Hypothalamus (tissue), 51 donors: ENCODE data around the gene CCBE1.
A peak's percentile ranks its signal among the peaks of the same experiment; 100 is the strongest.
"Not testable (repeated sequence)": the region's sequence is repeated elsewhere in the genome, so short reads cannot be mapped to it uniquely, and the experiment has no call there.

Experiments used
- DNase-seq, 51 donors: peaks; one replicate each; lab custom pipeline; 2025; lab: John Stamatoyannopoulos, UW

Gene CCBE1

DNA sequence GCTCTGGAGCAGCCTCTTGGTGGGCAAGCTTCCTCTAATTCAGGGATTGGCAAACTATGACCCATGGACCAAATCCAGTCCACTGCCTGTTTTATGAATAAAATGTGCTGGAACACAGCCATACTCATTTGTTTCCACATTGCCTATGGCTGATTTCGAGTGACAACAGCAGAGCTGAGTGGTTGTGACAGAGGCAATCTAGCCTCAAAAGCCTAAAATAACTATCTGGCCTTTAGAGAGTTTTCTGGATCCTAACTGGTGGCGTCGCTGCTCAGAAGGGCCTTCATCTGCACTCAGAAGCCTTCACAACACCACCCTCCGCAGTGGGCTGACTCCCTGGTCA, 147.1 kb downstream of the CCBE1 start:
- DNase-seq = no peak

DNA sequence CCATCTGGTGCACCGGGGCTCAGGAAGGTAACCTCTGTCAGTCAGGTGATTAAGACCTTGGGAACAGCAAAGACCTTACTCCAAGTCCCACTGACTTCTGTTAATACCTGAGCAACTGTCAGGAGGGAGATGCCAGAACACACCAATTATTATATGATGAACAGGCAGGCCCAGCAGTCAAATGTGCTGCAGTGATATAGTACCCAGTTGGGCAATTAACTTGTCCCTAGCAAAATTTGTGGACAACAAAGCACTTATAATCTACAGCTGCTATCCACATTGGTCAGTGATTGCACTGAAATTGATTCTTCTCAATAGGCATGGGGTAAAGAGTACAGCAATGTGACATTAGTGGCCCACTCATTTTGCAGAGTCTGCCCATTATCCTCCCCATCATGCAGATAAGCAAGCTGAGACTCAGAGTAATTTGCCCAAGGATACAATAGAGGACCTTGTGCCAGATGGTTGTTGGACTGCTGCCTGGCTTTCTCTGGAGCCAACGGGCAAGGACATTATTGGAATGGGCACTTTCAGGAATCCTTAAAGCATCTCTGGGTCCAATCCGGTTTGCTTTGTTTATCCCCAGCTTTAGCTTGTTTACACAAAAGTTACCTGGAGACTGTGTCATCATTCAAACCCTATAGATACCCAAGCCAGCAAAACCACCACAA, 147.6 kb downstream of the CCBE1 start:
- DNase-seq = peak in 11 of 51 donors; percentile 2 to 44 (median 23)

DNA sequence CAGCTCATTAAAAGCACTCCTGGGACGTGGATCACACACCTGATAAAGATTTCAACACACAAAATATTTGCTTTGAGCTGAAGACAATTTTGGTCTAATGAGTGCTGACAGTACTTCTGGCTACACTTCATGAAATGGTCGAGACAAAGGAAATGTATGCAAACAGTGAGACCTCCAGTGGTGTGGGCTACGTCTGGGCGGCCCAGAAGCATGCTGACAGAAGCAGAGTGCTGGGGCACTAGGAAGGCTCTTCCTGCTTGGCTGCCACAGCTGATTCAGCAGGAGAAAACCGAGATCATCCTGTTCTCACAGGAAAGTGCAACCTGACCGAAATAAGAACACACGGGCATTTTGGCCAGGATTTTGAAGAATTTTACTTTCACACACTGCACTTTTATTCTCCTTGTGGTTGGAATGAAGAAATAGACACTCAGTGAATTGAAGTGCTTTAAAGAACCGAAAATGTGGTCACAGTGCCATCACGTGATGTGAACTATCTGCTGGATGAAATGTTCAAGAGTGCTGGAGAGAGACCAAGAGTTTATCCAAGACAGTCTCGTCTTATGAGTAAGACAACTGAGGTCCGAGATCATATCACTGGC, 149.5 kb downstream of the CCBE1 start:
- DNase-seq = no peak

DNA sequence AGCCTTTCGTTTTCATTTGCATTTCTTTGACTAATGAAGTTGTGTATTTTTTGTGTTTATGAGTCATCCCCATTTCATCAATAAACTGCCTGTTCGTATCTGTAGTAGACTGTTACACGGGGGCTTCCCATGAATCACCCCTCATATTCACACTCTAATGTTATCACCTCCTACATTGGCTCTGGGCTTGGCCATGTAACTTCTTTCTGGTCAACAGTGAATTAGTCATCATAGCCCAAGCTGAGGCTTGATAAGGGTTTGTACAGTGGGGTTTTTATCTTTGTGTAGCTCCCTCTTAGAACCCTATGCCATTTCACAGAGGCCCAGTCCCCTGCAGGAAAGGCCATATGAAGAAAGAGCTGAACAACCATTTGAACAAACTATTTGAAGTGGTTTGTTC, 151.0 kb downstream of the CCBE1 start:
- DNase-seq = no peak

DNA sequence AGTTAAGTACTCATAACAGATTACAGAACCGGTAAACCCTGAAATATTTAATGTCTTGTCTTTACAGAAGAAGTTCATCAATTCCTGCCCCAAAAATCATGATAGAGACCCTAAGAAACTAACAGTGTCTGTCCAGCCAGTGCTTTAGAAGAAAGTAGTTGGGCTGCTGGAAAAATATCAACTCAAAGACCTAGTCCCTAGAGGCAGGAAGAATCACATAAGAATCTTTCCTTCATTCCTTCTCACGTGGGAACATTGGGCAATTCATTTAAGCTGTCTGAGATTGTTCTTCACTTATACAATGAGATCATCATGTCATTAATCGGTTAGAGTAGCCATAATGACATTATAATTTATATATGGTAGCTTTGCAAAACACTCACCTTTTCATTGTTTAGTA, 156.4 kb downstream of the CCBE1 start:
- no peak for DNase-seq

DNA sequence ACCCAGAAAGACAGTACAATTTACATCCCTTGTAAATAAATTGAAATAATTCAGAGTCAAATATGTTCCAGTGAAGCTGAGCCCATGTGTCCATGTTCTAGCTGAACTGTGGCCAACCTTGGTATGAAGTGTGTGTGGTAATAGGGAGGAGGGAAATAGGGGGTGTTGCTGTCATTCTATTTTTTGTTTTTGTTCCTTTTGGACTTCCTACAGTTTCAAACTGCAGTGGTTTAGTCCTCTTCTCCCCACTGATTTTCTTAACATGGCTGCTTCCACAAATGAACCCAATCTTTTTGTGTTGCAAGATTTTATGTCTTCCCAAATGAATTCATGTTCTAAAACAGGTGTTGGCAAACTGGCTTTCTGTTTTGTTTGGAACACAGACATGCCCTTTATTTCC, 156.9 kb downstream of the CCBE1 start:
- no peak for DNase-seq

DNA sequence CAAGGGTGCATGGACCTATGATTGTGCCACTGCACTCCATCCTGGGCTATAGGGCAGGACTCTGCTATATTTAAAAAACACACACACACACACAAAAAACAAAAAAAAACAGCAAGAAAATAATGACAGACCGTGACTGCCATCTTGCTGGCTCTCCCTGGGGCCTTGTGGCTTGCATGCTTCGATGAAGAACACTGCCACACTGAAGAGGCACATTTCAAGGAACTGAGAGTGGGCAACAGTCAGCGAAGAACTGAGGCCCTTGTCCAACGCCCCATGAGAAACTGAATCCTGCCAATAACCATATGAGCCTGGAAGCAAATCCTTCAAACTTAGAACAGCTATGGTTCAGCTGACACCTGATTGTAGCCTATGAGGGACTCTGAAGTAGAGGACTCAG, 158.1 kb downstream of the CCBE1 start:
- DNase-seq = no peak

DNA sequence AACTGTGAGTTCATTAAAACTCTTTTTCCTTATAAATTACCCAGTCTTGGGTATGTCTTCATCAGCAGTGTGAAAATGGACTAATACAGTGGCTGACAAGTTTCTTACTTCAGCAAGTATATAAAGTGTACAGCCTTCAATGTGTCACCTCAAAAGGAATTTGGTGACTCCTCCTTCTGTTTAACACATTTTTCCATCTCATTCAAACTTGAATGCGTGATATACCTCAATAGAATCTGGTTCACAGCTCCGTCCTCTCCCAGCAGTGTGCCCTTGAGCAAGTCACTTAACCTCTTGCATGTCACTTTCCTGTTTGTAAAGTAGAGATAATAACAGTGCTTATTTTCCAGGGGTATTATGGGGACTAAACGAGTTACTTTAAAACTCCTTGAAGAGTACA, 159.6 kb downstream of the CCBE1 start:
- no peak for DNase-seq

DNA sequence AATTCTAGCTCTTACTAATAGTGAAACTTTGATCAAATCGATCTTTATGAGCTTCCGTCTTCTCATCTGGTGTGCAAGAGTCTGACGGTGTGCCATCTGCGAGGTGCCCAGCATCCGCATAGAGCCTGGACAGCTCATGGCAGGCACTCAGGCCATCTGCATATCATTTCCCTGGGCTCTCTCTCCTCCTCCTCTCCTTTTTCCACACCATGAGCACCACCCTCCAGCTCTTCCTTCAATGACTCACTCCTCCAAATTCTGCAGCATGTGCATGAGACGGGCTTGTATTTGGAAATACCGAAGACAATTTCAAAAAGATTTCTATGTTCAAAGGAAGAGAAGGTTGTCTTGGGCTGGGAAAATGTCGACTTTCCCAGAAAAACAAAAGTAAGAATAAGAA, 161.1 kb downstream of the CCBE1 start:
- DNase-seq = no peak

DNA sequence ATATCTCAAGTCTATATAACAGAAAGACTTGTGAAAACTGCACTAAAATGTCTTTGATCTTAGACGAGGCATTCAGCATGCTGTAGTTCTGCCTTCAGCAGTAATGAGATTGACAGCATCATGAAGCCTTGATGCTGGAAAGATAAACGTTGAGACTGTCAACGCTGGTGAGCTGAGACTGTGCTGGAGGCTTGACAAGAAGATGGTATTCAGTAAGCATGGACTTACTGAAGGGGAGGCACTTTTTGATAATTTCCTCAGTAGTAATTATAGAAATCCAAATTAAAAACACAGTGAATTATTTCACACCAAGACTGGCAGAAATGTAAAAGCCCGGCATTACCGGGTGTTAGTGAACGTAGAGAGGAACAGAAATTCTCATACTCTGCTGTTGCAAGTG, 162.2 kb downstream of the CCBE1 start:
- no peak for DNase-seq

DNA sequence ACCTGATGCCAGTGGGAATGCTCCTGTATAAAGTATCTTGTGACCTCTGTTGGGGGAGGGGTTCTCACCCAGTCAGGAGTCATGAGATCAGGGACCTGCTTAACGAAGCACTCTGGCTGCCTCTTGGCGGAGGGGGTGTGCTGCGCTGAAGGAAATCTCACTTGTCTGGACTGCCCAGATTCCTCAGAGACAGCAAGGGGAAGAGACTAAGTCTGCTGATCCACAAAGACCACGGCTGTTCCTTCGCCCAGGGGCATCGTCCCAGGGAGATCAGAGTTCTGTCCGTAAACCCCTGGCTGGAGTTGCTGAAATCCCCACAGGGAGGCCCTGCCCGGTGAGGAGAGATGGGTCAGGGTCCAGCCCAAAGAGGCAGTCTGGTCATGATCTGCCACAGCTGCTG, 168.4 kb downstream of the CCBE1 start:
- DNase-seq = no peak

DNA sequence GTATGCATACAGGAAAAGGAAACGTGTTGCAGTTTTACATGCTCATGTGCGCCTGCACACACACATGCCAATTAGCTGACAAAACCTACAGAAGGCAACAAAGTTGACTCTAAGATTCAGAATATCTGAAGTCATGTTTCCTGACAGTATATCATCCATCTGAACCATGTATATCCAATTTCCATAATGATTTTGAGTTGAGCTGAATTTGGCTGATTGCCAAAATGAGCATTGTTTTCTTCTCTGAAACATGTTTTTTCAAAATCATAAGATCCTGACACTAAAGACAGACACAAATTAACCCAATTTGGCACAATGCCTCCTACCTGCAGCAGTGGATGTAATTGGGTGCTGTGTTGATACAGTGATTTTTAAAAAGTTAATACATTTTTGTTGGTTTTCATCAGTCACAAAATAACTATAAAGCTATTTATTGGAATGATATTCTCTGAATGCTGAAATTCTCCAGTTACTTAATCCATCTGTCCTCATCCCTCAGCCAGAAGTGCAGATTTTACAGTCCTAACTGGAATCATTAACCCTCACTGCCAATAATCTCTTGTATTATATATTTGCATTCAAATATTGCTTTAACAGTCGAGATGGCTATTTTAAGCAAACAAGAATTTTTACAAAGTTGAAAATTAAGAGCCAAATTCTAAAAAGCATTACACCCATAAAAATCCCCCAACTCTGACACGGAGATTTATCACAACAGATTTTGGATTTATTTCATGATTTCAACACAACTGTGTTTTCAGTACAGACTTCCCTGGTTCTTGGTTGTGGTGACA, 176.5 kb downstream of the CCBE1 start:
- DNase-seq = no peak

DNA sequence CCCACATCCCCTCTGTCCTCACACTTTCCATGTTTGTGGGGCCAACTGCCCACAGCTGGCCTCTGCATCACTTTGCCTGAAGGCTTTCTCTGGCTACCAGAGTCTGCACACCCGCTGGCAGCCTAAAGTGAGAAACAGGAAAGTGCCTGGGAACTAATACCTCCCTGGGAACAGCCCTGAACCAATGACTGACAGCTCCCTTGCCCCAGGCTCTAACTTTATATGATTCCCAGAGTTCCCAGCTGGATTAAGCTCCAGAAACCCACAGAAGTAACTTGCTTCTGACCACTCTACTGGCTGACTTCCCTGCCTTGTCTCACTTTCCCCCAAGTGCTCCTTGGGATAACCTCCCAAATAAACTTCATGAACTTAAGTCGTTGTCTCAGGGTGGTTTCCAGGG, 178.5 kb downstream of the CCBE1 start:
- DNase-seq = no peak

DNA sequence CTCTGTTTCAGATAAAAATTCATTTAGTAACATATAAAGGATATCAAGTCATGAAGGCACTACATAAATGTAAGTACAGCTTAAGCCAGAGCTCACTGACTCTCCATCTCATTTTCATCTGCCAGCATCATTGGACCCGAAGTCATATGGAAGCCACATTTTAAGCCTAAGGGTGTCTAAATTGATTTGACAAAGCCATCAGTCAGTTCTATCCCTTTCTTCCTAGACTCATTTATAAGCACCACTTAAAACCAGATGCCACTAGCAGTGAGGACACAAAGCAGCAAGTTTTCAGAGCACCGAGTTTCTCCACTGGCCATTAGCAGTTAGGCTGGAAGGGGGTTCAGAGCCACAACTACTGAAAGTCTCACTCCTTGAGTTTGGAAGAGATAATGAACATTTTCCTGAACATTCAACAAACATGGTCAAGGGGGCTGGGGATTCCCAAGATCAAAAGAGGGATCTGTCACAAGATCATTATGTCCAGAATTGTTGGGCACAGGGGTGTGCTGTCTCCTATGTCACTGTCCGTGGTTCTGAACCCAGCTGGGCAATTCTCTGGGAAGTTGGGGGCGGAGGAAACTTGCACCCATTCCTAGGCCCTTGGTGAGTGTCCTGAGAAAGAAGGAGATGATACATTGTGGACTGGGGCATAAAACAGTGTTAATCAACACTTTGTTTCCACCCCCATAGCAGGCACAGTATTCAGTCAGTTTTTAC, 179.6 kb downstream of the CCBE1 start:
- no peak for DNase-seq

DNA sequence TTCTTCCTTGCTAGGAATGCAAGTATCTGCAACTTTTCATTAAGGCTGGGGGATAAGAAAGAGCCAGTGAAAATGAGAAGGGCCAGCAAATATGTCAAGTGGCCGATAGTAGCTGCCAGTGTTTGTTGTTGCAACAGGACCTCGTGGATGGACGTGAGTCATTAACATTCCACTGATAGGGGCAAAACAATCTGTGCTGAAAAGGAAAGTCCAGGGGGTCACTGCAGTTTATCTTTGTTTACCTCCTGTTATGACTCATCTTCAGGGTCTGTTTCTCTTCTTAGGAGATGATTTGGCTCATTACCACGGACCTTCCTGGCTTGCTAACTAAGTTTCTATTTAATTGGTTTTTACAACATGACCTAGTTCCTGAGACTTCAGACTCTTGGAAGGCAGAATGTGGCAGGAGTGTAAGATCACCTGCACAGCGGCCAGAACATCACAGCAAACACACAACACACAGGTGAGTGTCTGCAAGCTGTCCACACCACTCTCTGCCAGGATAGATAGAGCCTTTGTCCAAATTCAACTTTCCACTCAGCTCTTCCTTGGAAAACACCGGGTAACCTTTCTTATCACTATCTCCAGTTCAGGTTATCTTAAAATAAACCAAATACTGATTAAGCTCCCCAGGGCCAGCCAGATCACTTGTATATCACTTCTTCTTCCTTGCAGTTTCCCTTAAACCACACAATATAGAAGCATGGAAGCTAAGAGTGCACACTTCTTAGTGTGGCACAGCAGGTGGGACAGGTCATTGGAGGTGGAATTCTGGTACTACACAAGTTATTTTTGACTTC, 180.7 kb downstream of the CCBE1 start:
- DNase-seq = no peak

DNA sequence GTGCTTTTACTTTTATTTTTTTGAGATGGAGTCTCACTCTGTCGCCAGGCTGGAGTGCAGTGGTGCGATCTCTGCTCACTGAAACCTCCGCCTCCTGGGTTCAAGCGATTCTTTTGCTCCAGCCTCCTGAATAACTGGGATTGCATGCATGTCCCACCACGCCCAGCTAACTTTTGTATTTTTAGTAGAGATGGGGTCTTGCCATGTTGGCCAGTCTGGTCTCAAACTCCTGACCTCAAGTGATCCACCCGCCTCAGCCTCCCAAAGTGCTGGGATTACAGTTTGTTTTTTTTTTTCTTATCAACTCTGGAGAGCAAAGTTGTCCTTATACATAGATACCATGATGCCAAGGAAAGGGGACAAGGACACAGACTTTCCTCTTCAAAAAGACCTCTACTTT, 181.3 kb downstream of the CCBE1 start:
- DNase-seq = not testable (repeated sequence)

DNA sequence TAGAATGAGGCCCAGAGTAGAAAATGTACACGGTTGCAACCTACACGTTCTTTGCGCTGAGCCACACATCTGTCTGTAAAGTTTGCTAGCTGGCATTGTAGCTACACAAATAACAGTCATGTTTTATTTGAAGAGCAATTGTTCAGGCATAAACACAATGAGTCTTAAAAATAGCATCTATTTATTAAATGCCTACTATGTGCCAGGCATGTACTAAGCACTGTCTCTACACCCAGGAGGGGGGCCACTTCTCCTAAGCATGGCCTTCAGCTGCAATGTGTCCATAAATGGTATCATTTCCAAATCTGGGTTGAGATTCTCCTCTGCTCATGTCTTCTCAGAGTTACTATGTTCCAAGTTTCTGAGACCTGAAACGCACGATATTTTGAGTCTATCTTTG, 182.1 kb downstream of the CCBE1 start:
- DNase-seq = no peak

DNA sequence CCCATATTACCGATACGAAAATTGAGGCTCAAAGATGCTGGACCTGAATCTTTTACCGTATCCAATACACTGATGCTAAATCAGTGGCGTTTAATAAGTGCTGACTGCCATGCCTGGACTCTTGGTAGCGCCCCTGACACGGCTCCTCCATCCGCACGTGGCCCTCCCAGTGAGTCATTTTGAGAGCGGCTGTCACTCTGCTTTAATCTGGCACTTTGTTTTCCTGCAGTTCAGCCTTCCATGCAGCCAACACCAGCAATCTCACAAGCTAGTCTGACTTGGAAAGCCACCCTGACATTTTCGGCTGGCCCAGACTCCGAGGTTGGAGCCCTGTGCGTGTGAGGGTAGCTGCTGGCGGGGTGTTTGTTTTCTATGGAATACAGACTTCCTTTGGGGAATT, 183.0 kb downstream of the CCBE1 start:
- DNase-seq = peak in 5 of 51 donors; percentile 2 to 8 (median 3)

DNA sequence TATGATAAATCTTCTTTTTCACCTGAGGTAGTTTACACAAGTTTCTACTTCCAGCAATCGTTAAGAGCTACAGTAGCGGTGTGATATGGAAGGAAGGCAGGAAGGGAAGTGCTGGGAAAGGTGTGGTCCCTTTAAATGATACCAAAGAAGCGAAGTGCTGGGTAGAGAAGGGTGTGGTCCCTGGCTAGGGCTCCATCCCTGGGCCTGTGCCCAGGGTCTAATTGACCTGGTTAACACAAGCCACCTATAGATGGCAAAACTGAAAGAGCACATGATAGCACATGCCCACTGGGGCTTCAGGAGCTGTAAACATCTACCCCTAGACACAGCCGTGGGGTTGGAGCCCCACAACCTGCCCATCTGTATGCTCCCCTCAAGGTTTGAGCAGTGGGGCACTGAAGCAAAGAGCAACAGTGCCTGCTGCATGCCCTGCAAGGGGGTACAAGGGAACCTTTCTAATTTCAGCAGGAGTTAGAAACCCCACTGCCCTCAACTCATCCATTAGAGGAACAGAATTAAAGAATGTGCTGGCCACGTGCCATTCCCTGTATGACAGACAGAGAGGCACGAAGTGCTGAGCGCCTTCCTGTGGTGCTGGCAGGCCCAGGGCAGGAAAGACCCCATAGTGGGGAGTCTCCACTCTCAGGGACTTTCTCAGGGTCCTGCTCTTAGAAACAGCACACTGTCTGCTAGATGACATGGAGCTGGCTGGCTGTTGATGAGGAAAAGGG, 185.0 kb downstream of the CCBE1 start:
- DNase-seq = no peak
